ENCODE measurements around the gene MEGF11. TPM values are rescaled to one million over a fixed set of nuclear protein-coding genes. Genes with fewer than 3 reads are reported as not detected.

Gene MEGF11
- total and polyA plus RNA-seq, 7 donors, result 0.04 to 0.05 TPM; not detected in 5

DNA sequence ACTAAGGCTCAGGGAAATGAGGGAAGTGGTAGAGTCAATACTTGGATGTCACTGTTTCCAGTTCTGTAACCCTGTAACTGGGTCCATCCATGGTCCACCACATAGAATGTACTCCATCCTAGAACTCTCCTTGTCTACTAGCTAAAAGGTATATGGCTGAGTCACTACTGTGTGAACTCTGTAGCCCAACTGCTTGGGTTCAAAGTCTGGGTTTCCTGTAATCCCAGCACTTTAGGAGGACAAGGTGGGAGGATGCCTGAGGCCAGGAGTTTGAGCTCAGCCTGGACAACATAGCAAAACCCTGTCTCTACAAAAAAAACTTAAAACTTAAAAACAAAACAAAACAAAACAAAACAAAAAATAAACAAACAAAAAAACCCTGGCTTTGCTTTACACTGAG lies 34.5 kb upstream of the MEGF11 start:
- no peaks in the 10 kb centered on the region for H3K36me3 ChIP-seq (ENCODE audit: insufficient read depth in 1 of 2, low read depth in 1 of 2)
- TF ChIP-seq, protein P1, sequence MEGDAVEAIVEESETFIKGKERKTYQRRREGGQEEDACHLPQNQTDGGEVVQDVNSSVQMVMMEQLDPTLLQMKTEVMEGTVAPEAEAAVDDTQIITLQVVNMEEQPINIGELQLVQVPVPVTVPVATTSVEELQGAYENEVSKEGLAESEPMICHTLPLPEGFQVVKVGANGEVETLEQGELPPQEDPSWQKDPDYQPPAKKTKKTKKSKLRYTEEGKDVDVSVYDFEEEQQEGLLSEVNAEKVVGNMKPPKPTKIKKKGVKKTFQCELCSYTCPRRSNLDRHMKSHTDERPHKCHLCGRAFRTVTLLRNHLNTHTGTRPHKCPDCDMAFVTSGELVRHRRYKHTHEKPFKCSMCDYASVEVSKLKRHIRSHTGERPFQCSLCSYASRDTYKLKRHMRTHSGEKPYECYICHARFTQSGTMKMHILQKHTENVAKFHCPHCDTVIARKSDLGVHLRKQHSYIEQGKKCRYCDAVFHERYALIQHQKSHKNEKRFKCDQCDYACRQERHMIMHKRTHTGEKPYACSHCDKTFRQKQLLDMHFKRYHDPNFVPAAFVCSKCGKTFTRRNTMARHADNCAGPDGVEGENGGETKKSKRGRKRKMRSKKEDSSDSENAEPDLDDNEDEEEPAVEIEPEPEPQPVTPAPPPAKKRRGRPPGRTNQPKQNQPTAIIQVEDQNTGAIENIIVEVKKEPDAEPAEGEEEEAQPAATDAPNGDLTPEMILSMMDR (IDR thresholded peaks at IDR 0.05), result no peak
- ATAC-seq (no peak), DNase-seq (no peak)
- peaks cover 12% of the 10 kb centered on the region for H3K4me1 ChIP-seq
- H3K27ac ChIP-seq, result no peak overlapping the region
- H3K9me3 ChIP-seq, result no peaks in the 10 kb centered on the region
- intact Hi-C loops (cut with DNase I), result loop anchor here (5.0 to 10.0 kb wide), 5 partner anchors 36 to 653 kb away; partner anchors contain the start of gene MEGF11 (in 1 of the 2)
- no peaks in the 10 kb centered on the region for H3K27me3 ChIP-seq (ENCODE audit: insufficient read depth in 3 of 3, low read length in 2 of 3)
- no peak overlapping the region for H3K4me3 ChIP-seq

DNA sequence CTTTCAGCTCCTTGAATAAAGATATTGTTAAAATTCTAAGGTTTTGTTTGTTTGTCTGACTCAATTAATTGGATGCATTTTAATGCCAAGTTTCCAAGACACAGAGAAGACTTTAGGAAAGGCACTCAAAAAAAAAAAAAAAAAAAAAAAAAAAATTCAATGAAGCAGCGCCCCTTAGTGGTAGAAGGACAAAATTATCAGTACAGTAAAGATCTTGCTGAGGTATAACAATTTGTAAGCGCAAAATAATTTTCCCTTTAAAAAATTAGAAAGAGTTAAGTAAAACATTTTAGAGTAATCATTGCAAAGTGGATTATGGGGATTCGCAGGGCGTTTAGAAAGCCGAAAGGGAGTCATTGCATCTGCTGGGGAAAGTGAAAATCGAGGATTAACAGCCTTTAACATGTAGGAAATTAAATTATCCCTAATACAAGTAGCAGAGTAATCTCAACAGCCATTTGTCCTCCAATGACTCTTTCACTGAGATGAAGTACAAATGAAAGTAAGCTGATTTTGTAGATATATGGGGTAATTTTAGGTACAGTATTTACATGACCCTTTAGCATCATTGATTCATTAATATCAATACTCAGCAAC lies 34.0 kb upstream of the MEGF11 start:
- DNase-seq, result no peak
- WGBS, 3 donors, result 16 to 19% (median 16%) methylated on average over 6 of the region's 6 CpGs
- intact Hi-C loops (cut with DNase I), result loop anchor here (5.0 to 10.0 kb wide), 5 partner anchors 35 to 653 kb away; partner anchors contain the start of gene MEGF11 (in 1 of the 2)
- Histone ChIP-seq H3K9me3 (no peaks in the 10 kb centered on the region), H3K27ac (no peak overlapping the region), H3K4me3 (no peak overlapping the region), H3K36me3 (ENCODE audit: insufficient read depth in 1 of 2, low read depth in 1 of 2) (no peaks in the 10 kb centered on the region), H3K4me1 (peaks cover 9% of the 10 kb centered on the region), H3K27me3 (ENCODE audit: insufficient read depth in 3 of 3, low read length in 2 of 3) (no peaks in the 10 kb centered on the region)
- peak in 1 of 4 donors; percentile 52 for ATAC-seq
- TF ChIP-seq, protein P1 (IDR thresholded peaks at IDR 0.05), result peak; percentile 61

DNA sequence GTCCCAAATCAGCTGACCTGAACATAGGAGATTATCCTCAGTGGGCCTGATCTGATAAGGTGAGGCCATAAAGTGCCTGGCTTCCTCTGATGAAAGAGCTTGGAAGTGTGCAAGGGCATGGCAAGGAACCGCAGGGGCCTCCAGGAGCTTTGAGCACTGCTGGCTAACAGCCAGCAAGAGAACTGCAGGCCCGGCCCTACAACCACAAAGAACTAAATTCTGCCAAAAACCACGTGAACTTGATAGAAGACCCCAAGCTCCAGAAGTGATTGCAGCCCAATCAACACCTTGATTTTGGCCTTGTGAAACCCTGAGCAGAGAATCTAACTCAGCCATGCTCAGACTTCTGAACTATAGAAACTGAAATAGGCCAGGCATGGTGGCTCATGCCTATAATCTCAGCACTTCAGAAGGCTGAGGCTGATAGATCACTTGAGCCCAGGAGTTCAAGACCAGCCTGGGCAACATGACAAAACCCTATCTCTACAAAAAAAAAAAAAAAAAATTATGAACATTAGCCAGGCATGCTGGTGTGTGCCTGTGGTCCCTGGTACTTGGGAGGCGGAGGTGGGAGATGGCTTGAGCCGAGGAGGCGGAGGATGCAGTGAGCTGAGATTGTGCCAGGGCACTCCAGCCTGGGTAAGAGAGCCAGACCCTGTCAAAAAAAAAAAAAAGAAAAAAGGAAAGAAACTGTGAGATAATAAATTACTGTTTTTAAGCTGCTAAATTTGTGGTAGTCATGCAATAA lies 32.2 kb upstream of the MEGF11 start:
- Histone ChIP-seq H3K36me3 (ENCODE audit: insufficient read depth in 1 of 2, low read depth in 1 of 2) (no peaks in the 10 kb centered on the region), H3K27ac (no peak overlapping the region), H3K4me3 (no peak overlapping the region), H3K4me1 (no peaks in the 10 kb centered on the region), H3K9me3 (no peaks in the 10 kb centered on the region), H3K27me3 (ENCODE audit: insufficient read depth in 3 of 3, low read length in 2 of 3) (no peaks in the 10 kb centered on the region)
- ATAC-seq, result no peak
- intact Hi-C loops (cut with DNase I), result loop anchor here (5.0 to 10.0 kb wide), 5 partner anchors 33 to 651 kb away; partner anchors contain the start of gene MEGF11 (in 1 of the 2)
- 84 to 88% (median 86%) methylated on average over 6 of the region's 6 CpGs for WGBS, 3 donors
- TF ChIP-seq, protein P1 (IDR thresholded peaks at IDR 0.05), result no peak
- no peak for DNase-seq

DNA sequence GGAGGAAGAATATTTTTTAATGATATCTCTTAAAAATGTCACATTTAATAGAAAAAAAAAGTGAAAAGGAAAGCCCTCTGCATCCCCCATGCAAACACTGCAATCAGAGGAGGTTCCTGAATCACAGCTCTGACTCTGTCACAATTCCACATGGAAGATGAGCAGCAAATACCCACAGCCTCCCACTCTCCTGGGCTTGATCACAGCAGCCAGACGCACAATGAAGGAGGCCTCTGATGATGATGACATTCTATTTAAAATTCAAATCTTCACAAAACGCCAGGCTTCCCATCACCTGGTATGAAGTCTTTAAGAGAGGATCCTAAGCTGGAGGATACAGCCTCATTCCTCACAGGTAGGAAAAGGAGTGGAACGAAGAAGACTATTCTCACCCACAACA lies 30.7 kb upstream of the MEGF11 start:
- Histone ChIP-seq H3K27me3 (ENCODE audit: insufficient read depth in 3 of 3, low read length in 2 of 3) (no peaks in the 10 kb centered on the region), H3K9me3 (no peaks in the 10 kb centered on the region), H3K36me3 (ENCODE audit: insufficient read depth in 1 of 2, low read depth in 1 of 2) (no peaks in the 10 kb centered on the region), H3K4me3 (no peak overlapping the region), H3K4me1 (no peaks in the 10 kb centered on the region), H3K27ac (no peak overlapping the region)
- intact Hi-C loops (cut with DNase I), result loop anchor here (10.0 kb wide), 4 partner anchors 299 to 649 kb away; no protein-coding TSS in a partner anchor
- WGBS, 3 donors, result 82 to 90% (median 84%) methylated on average over 3 of the region's 3 CpGs
- TF ChIP-seq, protein P1 (IDR thresholded peaks at IDR 0.05), result no peak
- no peak for DNase-seq
- no peak for ATAC-seq
